Mesothelial cell of epicardium (in vitro differentiated cells): ENCODE results near the gene PRDX2. TPM values are rescaled to one million over a fixed set of nuclear protein-coding genes. Genes with fewer than 3 reads are reported as not detected.

Experiments used
- DNase-seq, 2 experiments: peaks; one replicate each; pipeline ENCODE4 v3.0.0; 2021; ENCODE audit warnings: low spot score in 2 of 2; ENCODE audit not compliant: unreplicated experiment in 2 of 2
- H3K27ac Mint-ChIP-seq: 2 replicates; pipeline ENCODE4 v1.8.0; 2021; ENCODE audit warnings: mixed read lengths
- H3K27me3 Mint-ChIP-seq: 2 replicates; pipeline ENCODE4 v1.8.0; 2021; ENCODE audit warnings: low read depth, mixed read lengths
- H3K36me3 Mint-ChIP-seq: 2 replicates; pipeline ENCODE4 v1.8.0; 2021; ENCODE audit warnings: mixed read lengths
- H3K4me1 Mint-ChIP-seq: 2 replicates; pipeline ENCODE4 v1.8.0; 2021; ENCODE audit warnings: mixed read lengths
- H3K4me3 Mint-ChIP-seq: 2 replicates; pipeline ENCODE4 v1.8.0; 2021; ENCODE audit warnings: mild to moderate bottlenecking, moderate library complexity, mixed read lengths
- H3K9me3 Mint-ChIP-seq: 2 replicates; pipeline ENCODE4 v1.8.0; 2021; ENCODE audit warnings: mixed read lengths
- total RNA-seq: library from RNA; stranded (reverse); gene quantifications from 3 replicates; pipeline ENCODE4 v1.2.1, GENCODE V29; 2021
- TF ChIP-seq, protein P1 (sequence below): fragments of 200-600 bp; sonication (generic); IDR thresholded peaks from one replicate; pipeline ENCODE4 v1.5.0; 2021; ENCODE audit warnings: antibody characterized with exemption; ENCODE audit not compliant: unreplicated experiment

PRDX2 gene
- total RNA-seq, 1 donor from 2014 or later = 361 TPM

GRCh38 chr19:12815088-12815487 lies 13.5 kb upstream of the PRDX2 start:
- no peak overlapping the region for H3K4me3 Mint-ChIP-seq
- H3K27me3 Mint-ChIP-seq = no peaks in the 10 kb centered on the region
- no peak for DNase-seq
- peaks cover 15% of the 10 kb centered on the region for H3K36me3 Mint-ChIP-seq
- no peaks in the 10 kb centered on the region for H3K9me3 Mint-ChIP-seq
- no peaks in the 10 kb centered on the region for H3K4me1 Mint-ChIP-seq
- no peak overlapping the region for H3K27ac Mint-ChIP-seq
- TF ChIP-seq, protein P1, sequence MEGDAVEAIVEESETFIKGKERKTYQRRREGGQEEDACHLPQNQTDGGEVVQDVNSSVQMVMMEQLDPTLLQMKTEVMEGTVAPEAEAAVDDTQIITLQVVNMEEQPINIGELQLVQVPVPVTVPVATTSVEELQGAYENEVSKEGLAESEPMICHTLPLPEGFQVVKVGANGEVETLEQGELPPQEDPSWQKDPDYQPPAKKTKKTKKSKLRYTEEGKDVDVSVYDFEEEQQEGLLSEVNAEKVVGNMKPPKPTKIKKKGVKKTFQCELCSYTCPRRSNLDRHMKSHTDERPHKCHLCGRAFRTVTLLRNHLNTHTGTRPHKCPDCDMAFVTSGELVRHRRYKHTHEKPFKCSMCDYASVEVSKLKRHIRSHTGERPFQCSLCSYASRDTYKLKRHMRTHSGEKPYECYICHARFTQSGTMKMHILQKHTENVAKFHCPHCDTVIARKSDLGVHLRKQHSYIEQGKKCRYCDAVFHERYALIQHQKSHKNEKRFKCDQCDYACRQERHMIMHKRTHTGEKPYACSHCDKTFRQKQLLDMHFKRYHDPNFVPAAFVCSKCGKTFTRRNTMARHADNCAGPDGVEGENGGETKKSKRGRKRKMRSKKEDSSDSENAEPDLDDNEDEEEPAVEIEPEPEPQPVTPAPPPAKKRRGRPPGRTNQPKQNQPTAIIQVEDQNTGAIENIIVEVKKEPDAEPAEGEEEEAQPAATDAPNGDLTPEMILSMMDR = no peak

DNA sequence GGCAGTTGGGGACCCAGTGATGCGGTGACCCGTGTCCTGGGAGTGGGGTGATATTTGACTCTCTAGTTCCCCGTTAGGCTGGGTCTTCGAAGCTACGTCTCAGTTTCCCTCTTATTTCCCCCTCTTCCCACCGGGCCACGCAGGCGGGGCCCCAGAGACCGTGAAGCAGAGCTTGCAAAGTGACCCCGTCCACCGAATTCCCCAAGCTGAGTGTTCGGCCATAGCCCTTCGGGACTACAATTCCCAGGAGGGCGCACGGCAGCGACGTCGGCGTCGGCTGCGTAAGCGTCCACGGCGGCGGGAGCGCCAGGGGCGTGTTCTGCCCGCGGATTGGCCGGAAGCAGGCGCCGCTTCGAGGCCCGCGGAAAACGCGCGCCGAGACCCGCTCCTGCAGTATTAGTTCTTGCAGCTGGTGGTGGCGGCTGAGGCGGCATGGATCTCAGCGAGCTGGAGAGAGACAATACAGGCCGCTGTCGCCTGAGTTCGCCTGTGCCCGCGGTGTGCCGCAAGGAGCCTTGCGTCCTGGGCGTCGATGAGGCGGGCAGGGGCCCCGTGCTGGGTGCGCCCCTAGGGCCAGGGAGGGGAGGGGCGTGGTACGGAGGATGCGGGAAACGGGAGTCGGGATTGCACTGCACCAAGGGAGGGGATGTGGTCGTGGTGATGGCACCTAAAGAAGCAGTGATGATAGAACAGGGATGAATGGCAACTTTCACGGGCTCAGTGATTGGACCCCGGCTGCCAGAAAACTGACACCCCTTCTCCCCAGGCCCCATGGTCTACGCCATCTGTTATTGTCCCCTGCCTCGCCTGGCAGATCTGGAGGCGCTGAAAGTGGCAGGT lies 4.9 kb upstream of the PRDX2 start, which contains the start of gene RNASEH2A:
RNASEH2A (plus strand) TSS at position 343 of the 840 bp plus-strand sequence; CDS start at position 433, 90 bp downstream.
- no peaks in the 10 kb centered on the region for H3K27me3 Mint-ChIP-seq
- peak; percentile 78 to 88 for DNase-seq
- no peaks in the 10 kb centered on the region for H3K9me3 Mint-ChIP-seq
- peak within 1 kb of the TSS; percentile 89 for H3K4me3 Mint-ChIP-seq
- H3K4me1 Mint-ChIP-seq = peaks cover 17% of the 10 kb centered on the region
- H3K27ac Mint-ChIP-seq = peak within 1 kb of the TSS; percentile 93
- peaks cover 7% of the 10 kb centered on the region for H3K36me3 Mint-ChIP-seq
- TF ChIP-seq, protein P1 = no peak

GRCh38 chr19:12804051-12804450 lies 2.5 kb upstream of the PRDX2 start:
- no peak overlapping the region for H3K27ac Mint-ChIP-seq
- no peaks in the 10 kb centered on the region for H3K9me3 Mint-ChIP-seq
- TF ChIP-seq, protein P1 = no peak

DNA sequence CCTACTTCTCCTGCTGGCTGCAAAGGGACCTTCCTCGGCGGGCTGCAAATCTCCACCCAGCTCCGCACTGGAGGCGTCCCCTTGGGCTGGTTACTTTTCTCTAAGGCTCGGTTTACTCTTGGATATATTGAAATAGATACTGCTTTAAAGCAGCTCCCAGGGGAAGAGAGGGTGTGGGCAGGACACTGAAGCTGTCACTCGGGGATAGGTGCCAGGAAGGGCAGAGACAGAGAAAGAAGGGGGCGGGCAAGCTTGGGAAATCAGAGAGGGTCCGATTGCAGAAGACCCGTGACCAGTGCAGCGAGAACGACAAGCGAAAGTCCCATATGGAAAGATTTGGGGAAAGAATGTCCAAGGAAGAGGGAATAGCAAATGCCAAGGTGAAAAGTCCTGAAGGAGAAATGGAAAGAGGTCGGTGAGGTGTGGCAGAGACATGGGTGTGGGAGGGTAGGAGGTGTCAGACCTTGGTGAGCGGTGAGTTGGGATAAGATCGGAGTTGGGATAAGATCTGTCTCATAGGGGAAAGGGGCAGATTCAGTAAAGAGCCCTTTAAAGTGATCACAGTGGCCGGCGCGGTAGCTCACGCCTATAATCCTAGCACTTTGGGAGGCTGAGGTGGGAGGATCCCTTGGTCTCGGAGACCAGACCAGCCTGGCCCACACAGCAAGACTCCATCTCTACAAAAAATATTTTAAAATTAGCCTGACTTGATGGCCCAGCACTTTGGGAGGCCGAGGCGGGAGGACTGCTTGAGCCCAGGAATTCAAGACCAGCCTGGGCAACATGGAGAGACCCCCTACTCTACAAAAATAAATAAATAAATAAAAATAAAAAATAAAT lies 887 bp upstream of the PRDX2 start:
- Mint-ChIP-seq H3K27ac (peak overlapping the region; percentile 23), H3K9me3 (no peaks in the 10 kb centered on the region), H3K36me3 (no peaks in the 10 kb centered on the region), H3K27me3 (no peaks in the 10 kb centered on the region), H3K4me1 (peaks cover 32% of the 10 kb centered on the region), H3K4me3 (peak overlapping the region; percentile 87)
- TF ChIP-seq, protein P1 = no peak
- no peak for DNase-seq

More at GRCh38 chr19:12804051-12804450, 2.5 kb upstream of the PRDX2 start:
- DNase-seq = no peak
- Mint-ChIP-seq H3K36me3 (peaks cover 3% of the 10 kb centered on the region), H3K4me1 (peaks cover 32% of the 10 kb centered on the region), H3K27me3 (no peaks in the 10 kb centered on the region), H3K4me3 (no peak overlapping the region)

DNA sequence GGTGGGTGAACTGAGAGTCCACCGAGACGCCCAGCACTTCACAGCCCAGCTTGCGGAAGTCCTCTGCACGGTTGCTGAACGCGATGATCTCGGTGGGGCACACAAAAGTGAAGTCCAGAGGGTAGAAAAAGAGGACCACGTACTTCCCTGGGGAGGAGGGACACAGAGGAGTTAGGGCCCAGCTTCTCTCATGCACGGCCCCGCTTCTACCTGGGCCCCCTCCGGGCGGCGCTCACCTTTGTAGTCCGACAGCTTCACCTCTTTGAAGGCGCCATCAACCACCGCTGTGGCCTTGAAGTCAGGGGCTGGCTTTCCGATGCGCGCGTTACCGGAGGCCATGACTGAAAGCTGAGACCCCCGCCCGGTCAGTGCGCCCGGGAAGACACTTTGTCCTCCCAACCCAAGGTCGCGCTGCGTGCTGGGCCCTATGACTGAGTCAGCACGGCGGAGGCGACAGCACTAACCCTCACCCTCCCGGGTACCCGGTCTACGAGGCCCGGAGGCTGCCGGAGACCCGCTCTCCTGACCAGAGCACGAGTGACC lies 606 bp downstream of the PRDX2 start:
- H3K4me1 Mint-ChIP-seq = peaks cover 27% of the 10 kb centered on the region
- TF ChIP-seq, protein P1 = no peak
- no peak for DNase-seq
- H3K9me3 Mint-ChIP-seq = no peaks in the 10 kb centered on the region
- peak overlapping the region; percentile 87 for H3K4me3 Mint-ChIP-seq
- no peaks in the 10 kb centered on the region for H3K27me3 Mint-ChIP-seq
- H3K36me3 Mint-ChIP-seq = peaks cover 2% of the 10 kb centered on the region
- peak overlapping the region; percentile 76 for H3K27ac Mint-ChIP-seq
